Regular cardiac myocyte (primary cell): Measurements from ENCODE around the gene JAK2. TPM values are rescaled to one million over a fixed set of nuclear protein-coding genes. Genes with fewer than 3 reads are reported as not detected.

Experiments used
- total RNA-seq: library from RNA; depleted of rRNA; stranded (reverse); fragments of >200 nt; gene quantifications from 2 replicates; pipeline ENCODE4 v1.2.3, GENCODE V29; 2014

JAK2 gene
- 12.1 and 13.5 TPM in 2 replicates for total RNA-seq

GRCh38 chr9:4984621-4985385, at the start of gene JAK2:
Gene JAK2, plus strand, starts transcription at chr9:4985272. Its CDS starts 36,716 bp downstream, at chr9:5021988.

Other genes starting within 250 kb of the JAK2 start
- gene AK3, start 244.1 kb upstream of the JAK2 start, total RNA-seq, result 41.4 and 97.5 TPM in 2 replicates
- 14.0 and 14.4 TPM in 2 replicates for gene RCL1, start 192.3 kb upstream of the JAK2 start, total RNA-seq
- not detected in 2 replicates for gene INSL6, start 200.4 kb downstream of the JAK2 start, total RNA-seq
- gene INSL4, start 246.1 kb downstream of the JAK2 start, total RNA-seq, result not detected in 2 replicates